ENCODE results near the gene WIPF2.

The WIPF2 gene

GRCh38 chr17:40326014-40326831 lies 107.1 kb downstream of the WIPF2 start:
- DNase-seq (ENCODE audit: low spot score): peak; percentile 64

DNA sequence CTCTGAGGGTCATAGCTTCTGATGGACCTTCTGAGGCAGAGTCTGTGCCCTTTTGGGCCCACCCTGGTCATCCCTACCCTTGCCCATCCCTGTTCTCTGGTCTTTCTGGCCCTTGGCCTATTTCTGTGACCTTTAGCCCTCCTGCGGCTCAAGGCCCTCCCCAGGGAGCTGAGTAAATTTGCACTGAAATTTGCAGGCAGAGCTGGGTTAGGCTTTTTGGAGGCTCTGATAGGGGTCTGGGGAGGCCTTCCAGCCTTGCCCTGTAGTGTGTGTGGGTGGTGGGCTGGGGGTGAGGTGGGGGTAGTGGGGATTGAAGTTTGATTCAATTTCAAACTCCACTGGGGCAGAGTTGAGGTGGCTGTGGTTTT lies 107.7 kb downstream of the WIPF2 start:
- DNase-seq (ENCODE audit: low spot score): no peak

DNA sequence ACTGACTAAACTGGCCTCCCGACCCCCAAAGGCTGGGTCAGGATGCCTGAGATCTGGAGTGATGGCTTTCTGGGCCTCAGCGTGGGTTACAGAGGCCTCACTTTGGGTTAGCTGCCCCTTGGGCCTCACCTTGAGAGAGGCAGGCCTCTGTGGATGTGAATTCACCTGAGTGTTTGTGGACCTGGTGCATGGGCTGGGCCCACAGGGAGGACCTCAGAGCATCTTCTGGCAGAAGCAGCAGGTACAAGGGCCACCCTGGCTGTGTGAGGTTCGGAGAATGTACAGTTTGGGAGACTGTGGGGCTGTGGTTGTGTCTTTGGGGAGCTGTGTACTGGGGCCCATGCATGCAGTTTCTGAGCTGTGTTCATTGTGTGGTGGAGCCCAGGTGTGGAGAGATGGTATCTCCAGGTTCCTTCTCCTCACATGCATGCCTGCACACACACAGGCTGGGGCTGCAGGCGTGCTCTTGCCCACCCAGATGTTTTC lies 108.2 kb downstream of the WIPF2 start:
- no peak for DNase-seq (ENCODE audit: low spot score)

GRCh38 chr17:40327735-40328385 lies 108.8 kb downstream of the WIPF2 start:
- no peak for DNase-seq (ENCODE audit: low spot score)

DNA sequence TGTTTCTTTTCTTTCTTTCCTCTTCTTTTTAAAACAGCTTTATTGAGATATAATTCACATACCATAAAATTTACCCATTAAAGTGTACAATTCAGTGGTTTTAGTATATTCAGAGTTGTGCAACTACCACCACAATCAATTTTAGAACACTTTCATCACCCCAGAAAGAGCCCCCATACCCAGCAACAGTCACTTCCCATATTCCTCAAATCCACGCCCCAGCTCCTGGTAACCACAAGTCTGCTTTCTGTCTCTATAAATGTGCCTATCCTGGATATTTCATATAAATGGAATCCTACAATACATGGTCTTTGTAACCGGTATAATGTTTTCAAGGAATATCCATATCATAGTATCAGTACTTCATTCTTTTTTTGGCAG lies 109.3 kb downstream of the WIPF2 start:
- no peak for DNase-seq (ENCODE audit: low spot score)

GRCh38 chr17:40329839-40330794 lies 111.0 kb downstream of the WIPF2 start:
- peak; percentile 50 for DNase-seq (ENCODE audit: low spot score)

DNA sequence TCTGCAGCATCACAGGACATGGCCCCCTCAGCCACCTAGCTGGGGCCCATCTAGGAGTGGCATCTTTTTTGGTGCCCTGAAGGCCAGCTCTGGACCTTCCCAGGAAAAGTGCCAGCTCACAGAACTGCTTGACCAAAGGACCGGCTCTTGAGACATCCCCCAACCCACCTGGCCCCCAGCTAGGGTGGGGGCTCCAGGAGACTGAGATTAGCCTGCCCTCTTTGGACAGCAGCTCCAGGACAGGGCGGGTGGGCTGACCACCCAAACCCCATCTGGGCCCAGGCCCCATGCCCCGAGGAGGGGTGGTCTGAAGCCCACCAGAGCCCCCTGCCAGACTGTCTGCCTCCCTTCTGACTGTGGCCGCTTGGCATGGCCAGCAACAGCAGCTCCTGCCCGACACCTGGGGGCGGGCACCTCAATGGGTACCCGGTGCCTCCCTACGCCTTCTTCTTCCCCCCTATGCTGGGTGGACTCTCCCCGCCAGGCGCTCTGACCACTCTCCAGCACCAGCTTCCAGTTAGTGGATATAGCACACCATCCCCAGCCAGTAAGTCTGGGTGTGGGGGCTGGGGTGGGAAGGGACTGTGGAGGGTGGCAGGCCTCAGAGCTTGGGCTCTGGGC lies 111.9 kb downstream of the WIPF2 start:
- no peak for DNase-seq (ENCODE audit: low spot score)

DNA sequence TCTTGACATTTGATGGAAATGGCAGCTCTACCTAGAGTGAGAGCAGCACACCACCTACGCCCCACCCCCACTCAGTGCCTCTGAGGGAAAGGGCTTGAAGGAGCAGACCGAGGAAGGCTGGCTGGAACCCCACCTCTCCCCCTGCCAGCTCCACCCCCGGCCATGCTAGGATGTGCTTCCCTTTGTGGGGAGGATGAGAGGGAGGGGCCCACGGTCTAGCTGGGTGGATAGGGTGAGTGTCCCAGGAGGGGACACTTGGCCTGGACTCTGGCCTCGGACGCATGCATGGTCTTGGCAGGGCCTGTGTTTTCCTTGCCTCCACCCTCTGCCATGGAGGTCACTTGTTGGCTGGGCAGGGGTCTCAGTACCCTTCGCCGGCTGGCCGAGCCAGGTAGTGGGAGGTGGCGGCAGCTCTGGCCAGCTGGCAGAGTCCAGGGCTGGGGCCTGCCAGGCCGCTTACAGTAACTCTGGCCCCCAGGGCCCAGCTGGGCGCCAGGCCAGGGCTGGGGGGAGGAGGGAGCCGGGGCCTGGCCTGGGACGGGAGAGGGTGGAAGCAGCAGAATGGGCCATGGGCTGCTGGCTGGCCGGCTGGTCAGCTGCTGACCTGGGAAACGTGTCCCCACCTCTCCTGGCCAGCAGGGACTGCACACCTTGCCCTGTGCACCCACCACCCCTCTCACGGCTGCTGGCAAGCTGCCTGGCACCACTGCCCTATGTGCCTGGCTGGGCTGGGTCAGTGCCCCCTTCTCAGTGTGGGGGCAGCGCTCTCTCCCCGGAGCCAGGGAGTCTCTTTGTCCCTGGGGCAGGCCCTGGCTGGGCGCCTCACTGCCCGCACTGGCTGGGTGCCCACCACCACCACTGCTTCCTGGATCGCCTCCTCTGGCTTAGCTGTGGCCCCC lies 112.9 kb downstream of the WIPF2 start:
- no peak for DNase-seq (ENCODE audit: low spot score)
